ENCODE results near the gene BRSK2. TPM values are rescaled to one million over a fixed set of nuclear protein-coding genes. Genes with fewer than 3 reads are reported as not detected.

BRSK2 gene
- total RNA-seq, 1 donor: 0.36 TPM

DNA sequence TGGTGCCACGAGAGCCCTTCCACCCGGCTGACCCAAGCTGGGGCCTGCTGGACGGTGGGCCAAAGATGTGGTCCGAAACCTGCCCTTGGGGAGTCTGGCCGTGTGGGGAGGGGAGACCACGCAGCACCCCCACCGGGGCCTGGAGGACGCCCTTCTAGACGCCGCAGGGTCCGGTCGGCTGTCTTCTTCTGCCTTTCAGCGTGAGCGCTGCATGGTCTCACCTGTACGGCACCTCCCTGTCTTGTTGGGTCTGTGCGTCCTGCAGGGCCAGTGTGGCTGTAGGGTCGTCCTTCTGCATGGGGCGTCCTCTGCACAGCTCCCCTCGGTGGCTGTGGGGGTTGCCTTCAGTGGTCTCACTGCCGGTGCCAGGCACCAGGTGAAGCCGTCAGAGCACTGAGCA lies 2.8 kb downstream of the BRSK2 start:
- no peak overlapping the region for H3K4me3 ChIP-seq (ENCODE audit: low read depth, low read length)
- no peak for TF ChIP-seq CTCF (IDR thresholded peaks at IDR 0.05; ENCODE audit: insufficient read depth, low read length)
- no peak for DNase-seq (ENCODE audit: low read depth)

GRCh38 chr11:1393038-1393710 lies 3.4 kb downstream of the BRSK2 start:
- TF ChIP-seq CTCF (IDR thresholded peaks at IDR 0.05; ENCODE audit: insufficient read depth, low read length): no peak
- DNase-seq (ENCODE audit: low read depth): no peak
- no peak overlapping the region for H3K4me3 ChIP-seq (ENCODE audit: low read depth, low read length)

- DNase-seq (ENCODE audit: low read depth): no peak
- H3K4me3 ChIP-seq (ENCODE audit: low read depth, low read length): no peak overlapping the region
- no peak for TF ChIP-seq CTCF (IDR thresholded peaks at IDR 0.05; ENCODE audit: insufficient read depth, low read length)
Observed at GRCh38 chr11:1394936-1395772, 5.4 kb downstream of the BRSK2 start.

DNA sequence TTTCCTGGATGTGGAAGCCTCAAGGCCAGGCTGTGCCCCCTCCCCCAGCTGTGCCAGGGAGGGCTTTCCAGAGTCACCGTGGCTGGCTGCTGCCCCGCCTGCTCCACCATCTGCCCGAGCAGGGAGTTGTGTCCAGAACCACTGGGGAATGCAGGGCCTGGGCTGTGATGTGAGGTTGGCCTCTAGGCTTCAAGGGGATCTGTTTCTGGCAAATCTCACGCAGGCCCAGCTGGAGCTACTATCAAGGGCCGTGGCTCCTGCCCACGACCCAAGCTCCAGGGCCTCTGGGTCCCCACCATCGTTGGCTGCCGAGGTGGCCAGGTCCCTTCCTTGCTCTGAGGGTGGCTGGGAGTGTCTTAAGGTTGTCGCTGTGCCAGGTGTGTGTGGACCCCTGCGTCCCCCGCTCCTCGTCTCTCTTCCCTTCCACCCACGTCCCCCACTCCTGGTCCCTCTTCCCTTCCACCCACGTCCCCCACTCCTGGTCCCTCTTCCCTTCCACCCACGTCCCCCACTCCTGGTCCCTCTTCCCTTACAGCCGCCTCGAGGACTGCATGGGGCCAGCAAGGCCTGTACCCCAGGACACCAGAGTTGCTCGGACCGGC lies 6.1 kb downstream of the BRSK2 start:
- no peak for DNase-seq (ENCODE audit: low read depth)
- H3K4me3 ChIP-seq (ENCODE audit: low read depth, low read length): no peak overlapping the region
- TF ChIP-seq CTCF (IDR thresholded peaks at IDR 0.05; ENCODE audit: insufficient read depth, low read length): no peak

GRCh38 chr11:1396375-1396841 lies 6.7 kb downstream of the BRSK2 start:
- H3K4me3 ChIP-seq (ENCODE audit: low read depth, low read length): no peak overlapping the region
- no peak for TF ChIP-seq CTCF (IDR thresholded peaks at IDR 0.05; ENCODE audit: insufficient read depth, low read length)
- DNase-seq (ENCODE audit: low read depth): no peak

GRCh38 chr11:1397146-1397861 lies 7.6 kb downstream of the BRSK2 start:
- H3K4me3 ChIP-seq (ENCODE audit: low read depth, low read length): no peak overlapping the region
- no peak for TF ChIP-seq CTCF (IDR thresholded peaks at IDR 0.05; ENCODE audit: insufficient read depth, low read length)
- no peak for DNase-seq (ENCODE audit: low read depth)
